ENCODE measurements around the gene RPL3. TPM values are rescaled to one million over a fixed set of nuclear protein-coding genes. Genes with fewer than 3 reads are reported as not detected.

Gene RPL3
- total RNA-seq, 4 donors from 2014 or later = 909 to 2,069 (median 1,420) TPM

DNA sequence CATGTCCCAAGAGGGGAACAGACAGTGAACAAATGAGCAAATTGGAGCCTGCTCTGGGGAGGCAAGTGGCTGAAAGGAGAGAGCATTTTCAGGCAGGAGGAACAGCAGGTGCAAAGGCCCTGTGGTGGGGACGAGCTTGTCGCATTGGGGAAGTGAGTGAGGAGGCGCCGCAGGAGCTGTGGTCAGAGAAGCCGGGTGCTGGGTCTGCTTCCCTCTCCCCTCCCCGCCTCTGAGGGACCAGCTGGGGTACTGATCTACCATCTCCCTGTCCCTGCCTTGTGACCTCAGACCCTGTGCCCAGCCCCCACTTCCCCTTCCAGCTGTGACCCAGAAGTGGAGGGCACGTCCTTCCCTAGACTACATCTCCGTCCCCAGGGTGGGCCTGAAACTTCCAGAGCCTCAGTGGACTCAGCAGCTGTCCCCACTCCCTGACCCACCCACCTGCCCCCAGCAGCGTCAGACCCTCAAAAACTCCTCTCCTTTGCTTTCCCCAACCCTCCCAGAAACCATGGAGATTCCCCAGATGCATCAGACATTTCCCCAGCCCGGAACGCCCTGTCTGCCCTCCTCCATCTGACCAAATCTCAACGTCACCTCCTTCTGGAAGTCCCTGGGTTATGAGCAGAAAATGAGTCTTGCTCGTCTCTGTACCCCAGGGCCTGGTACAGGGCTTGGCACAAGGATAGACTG is 54.9 kb downstream of the RPL3 start:
- no peaks in the 10 kb centered on the region for H3K27me3 ChIP-seq
- H3K9me3 ChIP-seq = peaks cover 0 to 4% of the 10 kb centered on the region in 2 donors
- 77% methylated on average over 13 of the region's 13 CpGs; no CpG with 5 or more reads in 1 of the 2 donors for WGBS, 2 donors (ENCODE audit: low coverage in 1 of 2)
- H3K4me1 ChIP-seq = no peaks in the 10 kb centered on the region
- TF ChIP-seq POLR2AphosphoS5 (IDR thresholded peaks at IDR 0.05) (no peak), EP300 (IDR thresholded peaks at IDR 0.05; ENCODE audit: low read depth) (no peak), POLR2A (IDR thresholded peaks at IDR 0.05) (no peak)
- TF ChIP-seq, protein P1, sequence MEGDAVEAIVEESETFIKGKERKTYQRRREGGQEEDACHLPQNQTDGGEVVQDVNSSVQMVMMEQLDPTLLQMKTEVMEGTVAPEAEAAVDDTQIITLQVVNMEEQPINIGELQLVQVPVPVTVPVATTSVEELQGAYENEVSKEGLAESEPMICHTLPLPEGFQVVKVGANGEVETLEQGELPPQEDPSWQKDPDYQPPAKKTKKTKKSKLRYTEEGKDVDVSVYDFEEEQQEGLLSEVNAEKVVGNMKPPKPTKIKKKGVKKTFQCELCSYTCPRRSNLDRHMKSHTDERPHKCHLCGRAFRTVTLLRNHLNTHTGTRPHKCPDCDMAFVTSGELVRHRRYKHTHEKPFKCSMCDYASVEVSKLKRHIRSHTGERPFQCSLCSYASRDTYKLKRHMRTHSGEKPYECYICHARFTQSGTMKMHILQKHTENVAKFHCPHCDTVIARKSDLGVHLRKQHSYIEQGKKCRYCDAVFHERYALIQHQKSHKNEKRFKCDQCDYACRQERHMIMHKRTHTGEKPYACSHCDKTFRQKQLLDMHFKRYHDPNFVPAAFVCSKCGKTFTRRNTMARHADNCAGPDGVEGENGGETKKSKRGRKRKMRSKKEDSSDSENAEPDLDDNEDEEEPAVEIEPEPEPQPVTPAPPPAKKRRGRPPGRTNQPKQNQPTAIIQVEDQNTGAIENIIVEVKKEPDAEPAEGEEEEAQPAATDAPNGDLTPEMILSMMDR (IDR thresholded peaks at IDR 0.05) = no peak
- no peak overlapping the region for H3K4me3 ChIP-seq
- H3K27ac ChIP-seq = peak overlapping the region in 1 of 4 donors; percentile 3
- intact Hi-C loops (cut with DNase I; ENCODE audit: low total_unique reads) (loop anchor here (10.0 kb wide), 2 partner anchors 520 to 1340 kb away; no protein-coding TSS in a partner anchor), in situ Hi-C loops (cut with MboI; ENCODE audit: low pct_ligation_motif_present in 1 of 4, low pct_unique_long_range_greater_than_20kb in 1 of 4, low sequenced_read_pairs in 3 of 4) (no loop called here)
- peak; percentile 54 for DNase-seq
- no peaks in the 10 kb centered on the region for H3K36me3 ChIP-seq

DNA sequence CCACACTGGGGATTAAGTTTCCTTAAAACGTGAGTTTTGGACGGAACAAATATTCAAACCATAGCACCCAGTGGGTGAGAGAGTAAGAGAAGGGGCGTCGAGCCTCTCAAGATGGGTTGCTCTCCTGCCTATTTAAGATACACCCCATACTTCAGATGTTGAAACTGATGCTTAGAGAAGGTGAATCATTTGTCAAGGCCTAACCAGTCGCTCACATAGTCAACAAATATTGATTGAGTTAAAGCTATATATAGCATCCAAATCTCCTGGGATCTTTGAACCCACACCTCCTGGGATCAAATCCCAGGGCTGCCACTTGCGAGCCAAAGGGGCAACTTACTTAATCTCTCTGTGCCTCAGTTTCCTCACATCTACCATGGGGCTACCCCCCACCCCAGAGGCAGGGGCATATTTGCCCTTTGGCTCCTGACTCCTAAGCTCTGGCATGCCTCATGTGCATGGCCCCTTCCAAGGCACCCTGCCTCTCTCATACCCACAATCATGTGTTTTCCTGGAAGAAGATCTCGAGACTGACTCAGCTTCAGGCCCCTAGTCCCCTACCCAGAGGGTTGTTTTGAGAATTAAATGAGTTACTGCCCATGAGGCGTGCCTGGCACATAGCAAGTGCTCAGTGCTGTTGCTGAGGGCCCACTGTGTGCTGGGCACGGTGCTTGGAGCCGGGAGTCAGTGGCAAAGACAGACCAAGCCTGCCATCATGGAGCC is 55.6 kb downstream of the RPL3 start:
- no peaks in the 10 kb centered on the region for H3K36me3 ChIP-seq
- peaks cover 0 to 4% of the 10 kb centered on the region in 2 donors for H3K9me3 ChIP-seq
- intact Hi-C loops (cut with DNase I; ENCODE audit: low total_unique reads) = loop anchor here (10.0 kb wide), 2 partner anchors 521 to 1339 kb away; no protein-coding TSS in a partner anchor
- H3K4me3 ChIP-seq = no peak overlapping the region
- H3K27me3 ChIP-seq = no peaks in the 10 kb centered on the region
- WGBS, 2 donors (ENCODE audit: low coverage in 1 of 2) = 67 to 77% methylated on average over 1 to 10 of the region's 10 CpGs
- no peaks in the 10 kb centered on the region for H3K4me1 ChIP-seq
- TF ChIP-seq POLR2A (IDR thresholded peaks at IDR 0.05) (no peak), POLR2AphosphoS5 (IDR thresholded peaks at IDR 0.05) (no peak)
- TF ChIP-seq, protein P1 (IDR thresholded peaks at IDR 0.05) = no peak
- in situ Hi-C loops (cut with MboI; ENCODE audit: low pct_ligation_motif_present in 1 of 4, low pct_unique_long_range_greater_than_20kb in 1 of 4, low sequenced_read_pairs in 3 of 4) = no loop called here
- no peak for DNase-seq
- H3K27ac ChIP-seq = no peak overlapping the region

Small RNA genes lying within 50 kb of the gene (small RNA-seq; reads per million reads assigned to genes)
- gene SNORD43 = 0 reads per million in 4 donors
- gene SNORD83A = 3,775 to 19,242 (median 12,955) reads per million in 4 donors
- gene SNORD83B = 0 reads per million in 4 donors

Other genes with a start within 250 kb of the RPL3 start
- gene APOBEC3G, start 242.3 kb downstream of the RPL3 start, total RNA-seq = 10 to 100 TPM in 1 of 4 donors, 1 to 10 TPM in 2, not detected in 1; 7.1 to 11.6 (median 9.4) TPM
- gene APOBEC3H, start 222.4 kb downstream of the RPL3 start, total RNA-seq = 1 to 10 TPM in 1 of 4 donors, under 1 TPM in 1, not detected in 2; 0.41 to 2.1 TPM
- 100 to 1,000 TPM in 1 of 4 donors, 10 to 100 TPM in 3; 15.3 to 129 (median 58.4) TPM for gene CBX7, start 166.9 kb downstream of the RPL3 start, total RNA-seq
- 1 to 10 TPM; 2.7 to 7.5 (median 4.0) TPM for gene PDGFB, start 74.6 kb downstream of the RPL3 start, total RNA-seq
- 10 to 100 TPM in 1 of 4 donors, 1 to 10 TPM in 3; 6.7 to 10.5 (median 8.0) TPM for gene SYNGR1, start 30.4 kb upstream of the RPL3 start, total RNA-seq
- gene TAB1, start 80.2 kb upstream of the RPL3 start, total RNA-seq = 10 to 100 TPM; 14.3 to 56.5 (median 24.7) TPM
- 10 to 100 TPM in 1 of 4 donors, 1 to 10 TPM in 3; 1.2 to 10.1 (median 5.2) TPM for gene MGAT3, start 137.4 kb upstream of the RPL3 start, total RNA-seq
- 10 to 100 TPM; 11.5 to 31.0 (median 25.6) TPM for gene MIEF1, start 182.7 kb upstream of the RPL3 start, total RNA-seq
- 100 to 1,000 TPM; 262 to 566 (median 339) TPM for gene ATF4, start 200.9 kb upstream of the RPL3 start, total RNA-seq
- gene RPS19BP1, start 213.1 kb upstream of the RPL3 start, total RNA-seq = 100 to 1,000 TPM in 2 of 4 donors, 10 to 100 TPM in 2; 20.5 to 153 (median 97.8) TPM

All from transverse colon (tissue), 4 donors.